ENCODE measurements around the gene IFNA8. TPM values are rescaled to one million over a fixed set of nuclear protein-coding genes. Genes with fewer than 3 reads are reported as not detected.

The IFNA8 gene
- total RNA-seq, 1 experiment from 2014 or later = not detected

DNA sequence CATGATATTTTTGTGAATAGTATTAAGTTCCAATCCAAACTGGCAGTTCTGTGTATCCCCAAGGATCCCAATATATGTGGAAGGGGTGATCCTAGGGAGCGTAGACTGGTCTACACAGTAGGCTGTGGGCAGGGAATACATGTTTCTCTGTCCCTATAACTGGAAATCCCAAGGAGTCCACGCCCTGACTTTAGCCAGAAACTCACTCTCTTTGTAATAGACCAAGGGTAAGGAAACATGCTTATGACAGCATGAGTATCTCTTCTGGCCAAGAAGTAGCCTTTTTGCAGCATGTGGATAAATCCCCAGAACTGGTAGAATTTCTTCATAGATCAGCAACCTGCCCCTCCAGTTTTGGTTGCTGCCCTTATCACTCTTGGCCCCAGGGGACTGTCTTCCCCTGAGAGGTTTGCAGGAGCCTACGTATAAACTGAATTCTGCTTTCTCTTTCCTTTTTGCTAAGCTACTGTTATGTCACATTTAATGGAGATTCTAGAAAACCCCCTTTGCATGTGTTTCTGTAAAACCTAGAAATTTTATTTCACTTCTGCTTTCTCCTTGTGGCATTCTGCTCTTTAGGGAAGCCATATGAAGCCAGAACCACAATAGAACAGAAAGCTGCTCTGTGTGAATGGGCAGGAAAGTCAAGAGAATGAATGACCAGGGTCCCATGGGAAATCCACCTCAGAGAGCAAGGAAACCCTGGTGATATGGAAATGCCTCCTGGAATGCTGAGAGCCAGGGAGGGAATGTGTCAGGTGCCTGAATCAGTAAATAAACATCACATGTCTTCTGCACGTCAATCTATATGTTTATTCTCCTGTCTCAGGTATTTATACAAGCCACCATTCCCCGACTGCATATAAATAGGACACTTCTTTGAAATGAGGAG lies 27.2 kb upstream of the IFNA8 start:
- TF ChIP-seq ZNF423 (CRISPR knock-in tag; IDR thresholded peaks at IDR 0.05) (peak; percentile 83), IRF2 (CRISPR knock-in tag; IDR thresholded peaks at IDR 0.05; ENCODE audit: borderline replicate concordance, low read depth) (no peak)
- Mint-ChIP-seq H3K9me3 (no peaks in the 10 kb centered on the region; the same call in 1 of the 2 replicates), H3K27ac (no peak overlapping the region), H3K4me1 (peaks cover 15% of the 10 kb centered on the region), H3K36me3 (no peaks in the 10 kb centered on the region), H3K27me3 (ENCODE audit: low read depth) (no peaks in the 10 kb centered on the region; the same call in 1 of the 2 replicates), H3K4me3 (no peak overlapping the region)
- POLR2A ChIA-PET = no interaction called here
- CTCF ChIA-PET = interaction anchor here (0.6 to 1.9 kb wide), 3 partner anchors 10 to 329 kb away, joined by 3 to 9 read pairs (median 4); no protein-coding TSS in a partner anchor
- ATAC-seq = peak; percentile 80
- peak; percentile 21 for DNase-seq (ENCODE audit: low spot score)

DNA sequence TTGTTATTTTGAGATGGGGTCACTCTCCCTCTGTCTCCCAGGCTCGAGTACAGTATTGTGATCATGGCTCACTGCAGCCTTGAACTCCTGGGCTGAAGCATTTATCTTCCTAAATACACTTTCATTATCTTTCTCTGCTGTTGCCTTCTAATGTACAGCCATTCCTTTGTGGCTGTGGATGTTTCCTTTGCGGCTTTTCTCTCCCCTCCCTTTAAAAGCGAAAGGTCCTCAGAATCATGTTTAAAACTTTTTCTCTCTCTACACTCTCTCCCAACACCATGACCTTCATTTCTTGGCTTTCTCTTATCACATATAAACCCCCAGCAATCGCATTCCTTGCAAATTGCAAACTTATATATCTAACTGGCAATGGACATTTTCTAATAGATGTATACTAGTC lies 25.3 kb upstream of the IFNA8 start:
- Mint-ChIP-seq H3K4me3 (no peak overlapping the region), H3K9me3 (no peaks in the 10 kb centered on the region; the same call in 1 of the 2 replicates), H3K27ac (no peak overlapping the region), H3K4me1 (peaks cover 15% of the 10 kb centered on the region), H3K36me3 (no peaks in the 10 kb centered on the region), H3K27me3 (ENCODE audit: low read depth) (no peaks in the 10 kb centered on the region; the same call in 1 of the 2 replicates)
- no peak for TF ChIP-seq ARID4B (CRISPR knock-in tag; IDR thresholded peaks at IDR 0.05; ENCODE audit: borderline replicate concordance)
- TF ChIP-seq GABPB1 (CRISPR knock-in tag; IDR thresholded peaks at IDR 0.05) = no peak
- TF ChIP-seq SMAD4 (CRISPR knock-in tag; IDR thresholded peaks at IDR 0.05) = no peak
- TF ChIP-seq, protein P1, sequence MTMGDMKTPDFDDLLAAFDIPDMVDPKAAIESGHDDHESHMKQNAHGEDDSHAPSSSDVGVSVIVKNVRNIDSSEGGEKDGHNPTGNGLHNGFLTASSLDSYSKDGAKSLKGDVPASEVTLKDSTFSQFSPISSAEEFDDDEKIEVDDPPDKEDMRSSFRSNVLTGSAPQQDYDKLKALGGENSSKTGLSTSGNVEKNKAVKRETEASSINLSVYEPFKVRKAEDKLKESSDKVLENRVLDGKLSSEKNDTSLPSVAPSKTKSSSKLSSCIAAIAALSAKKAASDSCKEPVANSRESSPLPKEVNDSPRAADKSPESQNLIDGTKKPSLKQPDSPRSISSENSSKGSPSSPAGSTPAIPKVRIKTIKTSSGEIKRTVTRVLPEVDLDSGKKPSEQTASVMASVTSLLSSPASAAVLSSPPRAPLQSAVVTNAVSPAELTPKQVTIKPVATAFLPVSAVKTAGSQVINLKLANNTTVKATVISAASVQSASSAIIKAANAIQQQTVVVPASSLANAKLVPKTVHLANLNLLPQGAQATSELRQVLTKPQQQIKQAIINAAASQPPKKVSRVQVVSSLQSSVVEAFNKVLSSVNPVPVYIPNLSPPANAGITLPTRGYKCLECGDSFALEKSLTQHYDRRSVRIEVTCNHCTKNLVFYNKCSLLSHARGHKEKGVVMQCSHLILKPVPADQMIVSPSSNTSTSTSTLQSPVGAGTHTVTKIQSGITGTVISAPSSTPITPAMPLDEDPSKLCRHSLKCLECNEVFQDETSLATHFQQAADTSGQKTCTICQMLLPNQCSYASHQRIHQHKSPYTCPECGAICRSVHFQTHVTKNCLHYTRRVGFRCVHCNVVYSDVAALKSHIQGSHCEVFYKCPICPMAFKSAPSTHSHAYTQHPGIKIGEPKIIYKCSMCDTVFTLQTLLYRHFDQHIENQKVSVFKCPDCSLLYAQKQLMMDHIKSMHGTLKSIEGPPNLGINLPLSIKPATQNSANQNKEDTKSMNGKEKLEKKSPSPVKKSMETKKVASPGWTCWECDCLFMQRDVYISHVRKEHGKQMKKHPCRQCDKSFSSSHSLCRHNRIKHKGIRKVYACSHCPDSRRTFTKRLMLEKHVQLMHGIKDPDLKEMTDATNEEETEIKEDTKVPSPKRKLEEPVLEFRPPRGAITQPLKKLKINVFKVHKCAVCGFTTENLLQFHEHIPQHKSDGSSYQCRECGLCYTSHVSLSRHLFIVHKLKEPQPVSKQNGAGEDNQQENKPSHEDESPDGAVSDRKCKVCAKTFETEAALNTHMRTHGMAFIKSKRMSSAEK (CRISPR knock-in tag; IDR thresholded peaks at IDR 0.05; ENCODE audit: borderline replicate concordance) = no peak
- TF ChIP-seq ZNF416 (CRISPR knock-in tag; IDR thresholded peaks at IDR 0.05) = no peak
- TF ChIP-seq ZNF138 (CRISPR knock-in tag; conservative IDR thresholded peaks at IDR 0.05) = no peak
- no peak for TF ChIP-seq NR2C2 (CRISPR knock-in tag; IDR thresholded peaks at IDR 0.05)
- TF ChIP-seq MYBL2 (CRISPR knock-in tag; IDR thresholded peaks at IDR 0.05) = no peak
- TF ChIP-seq MAX (CRISPR knock-in tag; IDR thresholded peaks at IDR 0.05) = no peak
- TF ChIP-seq FOXK1 (CRISPR knock-in tag; IDR thresholded peaks at IDR 0.05) = no peak
- no peak for TF ChIP-seq ATF1 (CRISPR knock-in tag; IDR thresholded peaks at IDR 0.05)
- TF ChIP-seq, protein P2, sequence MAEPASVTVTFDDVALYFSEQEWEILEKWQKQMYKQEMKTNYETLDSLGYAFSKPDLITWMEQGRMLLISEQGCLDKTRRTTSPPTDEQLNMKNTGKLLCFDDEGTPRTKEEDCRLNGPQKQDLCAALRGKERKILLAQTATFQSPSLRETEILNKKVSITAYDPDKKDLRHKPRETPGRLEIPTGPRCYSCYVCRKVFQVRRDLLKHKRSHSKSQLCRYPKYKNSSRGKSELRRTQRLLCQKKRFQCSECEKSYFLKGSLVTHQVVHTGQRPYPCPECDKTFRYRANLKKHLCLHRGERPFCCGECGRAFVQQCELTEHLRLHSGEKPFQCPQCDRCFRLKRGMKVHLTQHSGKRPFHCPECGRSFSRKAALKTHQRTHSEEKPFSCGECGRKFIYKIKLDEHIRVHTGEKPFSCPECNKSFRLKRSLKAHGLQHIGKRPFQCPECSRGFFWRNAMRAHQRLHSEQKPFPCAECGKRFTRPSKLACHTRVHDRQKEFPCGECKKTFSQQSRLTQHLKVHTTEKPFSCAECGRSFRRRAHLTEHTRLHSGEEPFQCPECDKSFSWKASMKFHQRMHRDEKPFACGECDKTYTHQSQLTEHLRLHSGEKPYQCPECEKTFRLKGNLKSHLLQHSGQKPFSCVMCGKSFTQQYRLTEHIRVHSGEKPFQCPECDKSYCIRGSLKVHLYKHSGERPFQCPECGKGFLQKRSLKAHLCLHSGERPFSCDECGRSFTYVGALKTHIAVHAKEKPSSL (CRISPR knock-in tag; conservative IDR thresholded peaks at IDR 0.05) = no peak
- TF ChIP-seq ZBTB43 (CRISPR knock-in tag; IDR thresholded peaks at IDR 0.05) = no peak
- no peak for TF ChIP-seq ZNF423 (CRISPR knock-in tag; IDR thresholded peaks at IDR 0.05)
- no peak for TF ChIP-seq JAZF1 (CRISPR knock-in tag; IDR thresholded peaks at IDR 0.05)
- TF ChIP-seq SMAD3 (CRISPR knock-in tag; IDR thresholded peaks at IDR 0.05; ENCODE audit: borderline replicate concordance) = no peak
- TF ChIP-seq ELF4 (CRISPR knock-in tag; IDR thresholded peaks at IDR 0.05; ENCODE audit: low read depth) = no peak
- no peak for TF ChIP-seq EMX1 (CRISPR knock-in tag; IDR thresholded peaks at IDR 0.05)
- TF ChIP-seq, protein P3, sequence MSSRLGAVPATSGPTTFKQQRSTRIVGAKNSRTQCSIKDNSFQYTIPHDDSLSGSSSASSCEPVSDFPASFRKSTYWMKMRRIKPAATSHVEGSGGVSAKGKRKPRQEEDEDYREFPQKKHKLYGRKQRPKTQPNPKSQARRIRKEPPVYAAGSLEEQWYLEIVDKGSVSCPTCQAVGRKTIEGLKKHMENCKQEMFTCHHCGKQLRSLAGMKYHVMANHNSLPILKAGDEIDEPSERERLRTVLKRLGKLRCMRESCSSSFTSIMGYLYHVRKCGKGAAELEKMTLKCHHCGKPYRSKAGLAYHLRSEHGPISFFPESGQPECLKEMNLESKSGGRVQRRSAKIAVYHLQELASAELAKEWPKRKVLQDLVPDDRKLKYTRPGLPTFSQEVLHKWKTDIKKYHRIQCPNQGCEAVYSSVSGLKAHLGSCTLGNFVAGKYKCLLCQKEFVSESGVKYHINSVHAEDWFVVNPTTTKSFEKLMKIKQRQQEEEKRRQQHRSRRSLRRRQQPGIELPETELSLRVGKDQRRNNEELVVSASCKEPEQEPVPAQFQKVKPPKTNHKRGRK (CRISPR knock-in tag; IDR thresholded peaks at IDR 0.05; ENCODE audit: borderline replicate concordance) = no peak
- CTCF ChIA-PET = no interaction called here
- ATAC-seq = no peak
- DNase-seq (ENCODE audit: low spot score) = no peak
- POLR2A ChIA-PET = no interaction called here
